ENCODE data around the gene LYRM4. TPM values are rescaled to one million over a fixed set of nuclear protein-coding genes. Genes with fewer than 3 reads are reported as not detected.

The LYRM4 gene
- polyA plus RNA-seq, 2 of the 4 experiments (the other 2 are of a cell fraction), result 25.6 to 43.3 TPM

DNA sequence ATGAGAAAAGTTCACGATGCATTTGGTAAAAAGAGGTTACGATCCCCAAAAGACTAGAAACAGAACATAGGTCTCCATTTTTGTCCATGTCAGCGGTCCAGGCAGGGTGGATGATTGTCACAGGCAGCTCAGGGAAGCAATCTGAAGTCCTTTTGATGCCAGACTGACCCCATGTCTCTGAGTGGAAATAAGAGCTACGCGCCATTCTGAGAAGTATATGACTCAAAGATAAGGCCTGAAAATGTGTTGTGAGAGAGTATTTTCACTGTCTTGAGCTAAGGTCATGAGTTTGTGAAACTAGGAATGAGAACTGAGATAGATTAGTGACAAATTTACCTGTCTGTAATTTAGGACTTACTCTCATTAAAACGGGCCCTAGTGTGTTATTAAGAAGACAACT is 69.5 kb downstream of the LYRM4 start:
- FAIRE-seq, result no peak
- Histone ChIP-seq H3K9me3 (no peaks in the 10 kb centered on the region), H3K27ac (peak overlapping the region; percentile 8 to 61; a peak in 3 of 6 replicates), H3K4me2 (peak overlapping the region; percentile 60), H3K4me1 (peaks cover 34% of the 10 kb centered on the region), H3K4me3 (no peak overlapping the region)
- ATAC-seq, result no peak
- ChIA-PET CTCF (interaction anchor here (1.5 to 1.6 kb wide), 2 partner anchors 13 to 17 kb away, joined by 3 to 4 read pairs; no protein-coding TSS in a partner anchor), POLR2A (no interaction called here)
- TF ChIP-seq PHF8 (IDR thresholded peaks at IDR 0.05; ENCODE audit: borderline replicate concordance, low read depth), result no peak
- no peak for TF ChIP-seq HOXB5 (CRISPR knock-in tag; IDR thresholded peaks at IDR 0.05)
- TF ChIP-seq MYC (IDR thresholded peaks at IDR 0.05; ENCODE audit: borderline replicate concordance, low read length), result no peak
- TF ChIP-seq, protein P1, sequence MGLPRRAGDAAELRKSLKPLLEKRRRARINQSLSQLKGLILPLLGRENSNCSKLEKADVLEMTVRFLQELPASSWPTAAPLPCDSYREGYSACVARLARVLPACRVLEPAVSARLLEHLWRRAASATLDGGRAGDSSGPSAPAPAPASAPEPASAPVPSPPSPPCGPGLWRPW (IDR thresholded peaks at IDR 0.05), result no peak
- TF ChIP-seq CHD4 (IDR thresholded peaks at IDR 0.05; ENCODE audit: borderline replicate concordance), result no peak
- no peak for TF ChIP-seq ZNF302 (CRISPR knock-in tag; IDR thresholded peaks at IDR 0.05)
- WGBS (ENCODE audit: missing lambda C conversion rate), result 79% methylated on average over 6 of the region's 6 CpGs
- no peak for DNase-seq (ENCODE audit: low read depth in 1 of 2, low spot score in 1 of 2)

DNA sequence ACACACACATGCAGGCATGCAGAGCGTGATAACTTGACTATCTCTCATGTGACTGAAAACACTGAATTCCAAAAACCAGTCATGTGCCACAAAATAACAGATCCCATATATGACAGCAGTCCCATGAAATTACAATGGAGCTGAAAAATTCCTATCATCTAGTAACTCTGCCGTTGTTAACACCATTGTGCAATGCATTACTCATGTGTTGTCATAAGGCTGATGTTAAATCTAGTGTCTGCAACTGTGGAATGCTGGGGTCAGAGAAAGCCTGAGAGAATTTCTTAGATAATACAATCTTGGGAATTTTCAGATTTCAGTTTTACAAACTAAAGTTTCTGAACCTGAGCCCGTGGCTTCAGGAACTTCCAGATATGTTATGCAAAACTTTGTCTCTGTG is 70.2 kb downstream of the LYRM4 start:
- peak overlapping the region; percentile 60 for H3K4me2 ChIP-seq
- ChIA-PET POLR2A (interaction anchor here (1.0 kb wide), 1 partner anchor 70 kb away, joined by 3 read pairs; the partner anchor contains the start of genes FARS2 and LYRM4), CTCF (interaction anchor here (1.5 to 1.6 kb wide), 2 partner anchors 12 to 16 kb away, joined by 3 to 4 read pairs; no protein-coding TSS in a partner anchor)
- WGBS (ENCODE audit: missing lambda C conversion rate), result 36% methylated on average over 3 of the region's 3 CpGs
- FAIRE-seq (no peak), ATAC-seq (peak; percentile 89 to 91), DNase-seq (ENCODE audit: low read depth in 1 of 2, low spot score in 1 of 2) (peak; percentile 41 to 60)
- no peak overlapping the region for H3K4me3 ChIP-seq
- no peaks in the 10 kb centered on the region for H3K9me3 ChIP-seq
- peaks cover 34% of the 10 kb centered on the region for H3K4me1 ChIP-seq
- H3K27ac ChIP-seq, result peak overlapping the region; percentile 11 to 35; a peak in 3 of 6 replicates
- 0 out of 2 replicates have a peak, but pooled peaks have one; percentile 20 for TF ChIP-seq FOSL2 (IDR thresholded peaks at IDR 0.05)
- TF ChIP-seq FOSL2 (CRISPR knock-in tag; IDR thresholded peaks at IDR 0.05), result peak; percentile 81
- TF ChIP-seq, protein P2, sequence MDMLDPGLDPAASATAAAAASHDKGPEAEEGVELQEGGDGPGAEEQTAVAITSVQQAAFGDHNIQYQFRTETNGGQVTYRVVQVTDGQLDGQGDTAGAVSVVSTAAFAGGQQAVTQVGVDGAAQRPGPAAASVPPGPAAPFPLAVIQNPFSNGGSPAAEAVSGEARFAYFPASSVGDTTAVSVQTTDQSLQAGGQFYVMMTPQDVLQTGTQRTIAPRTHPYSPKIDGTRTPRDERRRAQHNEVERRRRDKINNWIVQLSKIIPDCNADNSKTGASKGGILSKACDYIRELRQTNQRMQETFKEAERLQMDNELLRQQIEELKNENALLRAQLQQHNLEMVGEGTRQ (IDR thresholded peaks at IDR 0.05), result peak; percentile 39
- TF ChIP-seq SMC3 (IDR thresholded peaks at IDR 0.05), result no peak
- TF ChIP-seq, protein P1 (IDR thresholded peaks at IDR 0.05), result peak; percentile 36; the same call in 1 of the 2 replicates
- TF ChIP-seq ZSCAN20 (CRISPR knock-in tag; IDR thresholded peaks at IDR 0.05), result no peak
- TF ChIP-seq, protein P3, sequence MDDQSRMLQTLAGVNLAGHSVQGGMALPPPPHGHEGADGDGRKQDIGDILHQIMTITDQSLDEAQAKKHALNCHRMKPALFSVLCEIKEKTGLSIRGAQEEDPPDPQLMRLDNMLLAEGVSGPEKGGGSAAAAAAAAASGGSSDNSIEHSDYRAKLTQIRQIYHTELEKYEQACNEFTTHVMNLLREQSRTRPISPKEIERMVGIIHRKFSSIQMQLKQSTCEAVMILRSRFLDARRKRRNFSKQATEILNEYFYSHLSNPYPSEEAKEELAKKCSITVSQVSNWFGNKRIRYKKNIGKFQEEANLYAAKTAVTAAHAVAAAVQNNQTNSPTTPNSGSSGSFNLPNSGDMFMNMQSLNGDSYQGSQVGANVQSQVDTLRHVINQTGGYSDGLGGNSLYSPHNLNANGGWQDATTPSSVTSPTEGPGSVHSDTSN (IDR thresholded peaks at IDR 0.05), result no peak
- no peak for TF ChIP-seq GATA3 (IDR thresholded peaks at IDR 0.05; ENCODE audit: borderline replicate concordance)
- TF ChIP-seq CEBPB (IDR thresholded peaks at IDR 0.05), result peak; percentile 92 to 97; a peak in 3 of 4 replicates
- 0 out of 2 replicates have a peak, but pooled peaks have one; percentile 16 for TF ChIP-seq RFX5 (IDR thresholded peaks at IDR 0.05)
- TF ChIP-seq RAD21 (conservative IDR thresholded peaks at IDR 0.05 in 1 of 2, IDR thresholded peaks at IDR 0.05 in 1 of 2), result no peak
- TF ChIP-seq EHMT2 (IDR thresholded peaks at IDR 0.05; ENCODE audit: low read depth), result no peak

DNA sequence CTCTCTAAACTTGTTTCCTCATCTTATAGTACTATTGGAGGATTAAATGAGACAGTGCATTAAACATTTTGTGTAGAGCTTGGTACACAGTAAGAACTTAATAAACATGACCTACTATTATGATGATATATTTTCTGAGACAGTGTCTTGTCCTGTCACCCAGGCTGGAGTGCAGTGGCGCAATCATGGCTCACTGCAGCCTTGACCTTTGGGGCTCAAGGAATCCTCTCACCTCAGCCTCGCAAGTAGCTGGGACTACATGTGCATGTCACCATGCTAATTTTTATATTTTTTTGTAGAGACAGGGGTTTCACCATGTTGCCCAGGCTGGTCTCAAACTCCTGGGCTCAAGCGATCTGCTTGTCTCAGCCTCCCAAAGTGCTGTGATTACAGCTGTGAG is 72.1 kb downstream of the LYRM4 start:
- FAIRE-seq, result no peak
- CTCF ChIA-PET, result no interaction called here
- no peak for ATAC-seq
- Histone ChIP-seq H3K4me3 (no peak overlapping the region), H3K9me3 (no peaks in the 10 kb centered on the region), H3K4me2 (no peak overlapping the region), H3K4me1 (peaks cover 34% of the 10 kb centered on the region), H3K27ac (0 out of 6 replicates have a peak overlapping the region, but pooled peaks of 1 of the 2 experiments have one; percentile 35)
- DNase-seq (ENCODE audit: low read depth in 1 of 2, low spot score in 1 of 2), result no peak
- WGBS (ENCODE audit: missing lambda C conversion rate), result 94% methylated on average over 3 of the region's 3 CpGs
- TF ChIP-seq CEBPB (IDR thresholded peaks at IDR 0.05) (0 out of 4 replicates have a peak, but pooled peaks of 1 of the 2 experiments have one; percentile 7), EP300 (IDR thresholded peaks at IDR 0.05) (no peak), EHMT2 (IDR thresholded peaks at IDR 0.05; ENCODE audit: low read depth) (no peak)
- POLR2A ChIA-PET, result no interaction called here

All from A549 (cell line).